A549 treated with CORT108297 at 1 μM for 4 hours (cell line): ENCODE measurements around the gene SYT10. TPM values are rescaled to one million over a fixed set of nuclear protein-coding genes. Genes with fewer than 3 reads are reported as not detected.

Experiments used
- total RNA-seq: library from RNA; stranded (reverse); fragments of 200-300 nt; extraction: Qiagen RNA extraction; gene quantifications from 5 replicates; pipeline ENCODE4 v1.2.3, GENCODE V29; 2022

SYT10 gene, protein sequence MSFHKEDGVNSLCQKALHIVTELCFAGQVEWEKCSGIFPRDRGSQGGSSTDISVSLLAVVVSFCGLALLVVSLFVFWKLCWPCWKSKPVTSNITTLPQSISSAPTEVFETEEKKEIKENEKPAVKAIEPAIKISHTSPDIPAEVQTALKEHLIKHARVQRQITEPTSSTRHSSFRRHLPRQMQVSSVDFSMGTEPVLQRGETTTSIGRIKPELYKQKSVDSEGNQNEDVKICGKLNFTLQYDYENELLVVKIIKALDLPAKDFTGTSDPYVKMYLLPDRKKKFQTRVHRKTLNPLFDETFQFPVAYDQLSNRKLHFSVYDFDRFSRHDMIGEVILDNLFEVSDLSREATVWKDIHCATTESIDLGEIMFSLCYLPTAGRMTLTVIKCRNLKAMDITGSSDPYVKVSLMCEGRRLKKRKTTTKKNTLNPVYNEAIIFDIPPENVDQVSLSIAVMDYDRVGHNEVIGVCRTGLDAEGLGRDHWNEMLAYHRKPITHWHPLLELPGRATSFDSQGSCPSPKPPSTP
- total RNA-seq: not detected in 5 replicates

DNA sequence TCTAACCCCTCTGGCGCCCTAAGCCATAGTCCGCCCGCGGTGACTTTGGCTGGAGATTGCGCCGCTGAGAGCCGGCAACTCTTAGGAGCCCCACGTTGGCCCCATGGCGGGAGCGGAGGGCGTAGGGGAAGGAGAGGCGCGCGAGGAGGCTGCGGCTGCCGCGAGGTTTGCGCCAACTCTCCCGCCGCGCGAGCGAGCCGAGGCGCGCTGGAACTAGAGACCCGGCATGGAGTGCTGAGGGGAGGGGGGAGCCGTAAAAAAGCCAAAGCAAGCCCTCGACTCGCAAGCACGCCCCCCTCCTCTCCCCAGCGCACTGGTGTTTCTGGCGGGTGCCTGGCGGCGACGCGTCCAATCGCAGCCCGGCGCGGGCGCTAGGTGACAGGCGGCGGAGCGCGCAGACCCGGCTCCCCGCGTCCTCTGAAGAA is at the start of gene SYT10:
TSS of gene SYT10 (minus strand) at position 233 of the 425 bp plus-strand sequence. CDS start 297 bp downstream, outside the sequence.

